Measurements from ENCODE around the gene EYS. TPM values are rescaled to one million over a fixed set of nuclear protein-coding genes. Genes with fewer than 3 reads are reported as not detected.

The EYS gene
- total RNA-seq, 4 donors from 2014 or later: under 0.01 TPM; not detected in 3

- no peak overlapping the region for H3K4me3 ChIP-seq
- WGBS: 80% methylated on average over 3 of the region's 3 CpGs
Measured at GRCh38 chr6:64724091-64724490, 982.9 kb downstream of the EYS start.

GRCh38 chr6:64723327-64724058 lies 983.5 kb downstream of the EYS start:
- intact Hi-C loops (cut with DNase I): no loop called here
- 92% methylated on average over 5 of the region's 5 CpGs for WGBS

More at GRCh38 chr6:64724091-64724490, 982.9 kb downstream of the EYS start:
- intact Hi-C loops (cut with DNase I): no loop called here
- Histone ChIP-seq H3K27ac (replicated peaks in 1 of 4) (no peak overlapping the region), H3K36me3 (no peaks in the 10 kb centered on the region), H3K27me3 (no peaks in the 10 kb centered on the region), H3K9me3 (no peaks in the 10 kb centered on the region), H3K4me1 (no peaks in the 10 kb centered on the region)
- no peak for TF ChIP-seq EP300 (IDR thresholded peaks at IDR 0.05)
- TF ChIP-seq POLR2AphosphoS5 (IDR thresholded peaks at IDR 0.05): no peak
- no peak for TF ChIP-seq POLR2A (IDR thresholded peaks at IDR 0.05; ENCODE audit: low read depth)
- DNase-seq (ENCODE audit: extremely low spot score): no peak

GRCh38 chr6:64721865-64722264 lies 985.2 kb downstream of the EYS start:
- DNase-seq (ENCODE audit: extremely low spot score): no peak
- Histone ChIP-seq H3K4me1 (no peaks in the 10 kb centered on the region), H3K4me3 (no peak overlapping the region), H3K27ac (replicated peaks in 1 of 4) (no peak overlapping the region), H3K27me3 (no peaks in the 10 kb centered on the region), H3K36me3 (no peaks in the 10 kb centered on the region), H3K9me3 (no peaks in the 10 kb centered on the region)
- intact Hi-C loops (cut with DNase I): no loop called here
- 84% methylated on average over 2 of the region's 2 CpGs for WGBS
- TF ChIP-seq POLR2AphosphoS5 (IDR thresholded peaks at IDR 0.05) (no peak), EP300 (IDR thresholded peaks at IDR 0.05) (no peak), POLR2A (IDR thresholded peaks at IDR 0.05; ENCODE audit: low read depth) (no peak), CTCF (IDR thresholded peaks at IDR 0.05) (no peak)

More at GRCh38 chr6:64723327-64724058, 983.5 kb downstream of the EYS start:
- Histone ChIP-seq H3K9me3 (no peaks in the 10 kb centered on the region), H3K4me3 (no peak overlapping the region), H3K27me3 (no peaks in the 10 kb centered on the region), H3K36me3 (no peaks in the 10 kb centered on the region), H3K4me1 (no peaks in the 10 kb centered on the region), H3K27ac (replicated peaks in 1 of 4) (no peak overlapping the region)
- DNase-seq (ENCODE audit: extremely low spot score): no peak
- TF ChIP-seq CTCF (IDR thresholded peaks at IDR 0.05) (no peak), POLR2AphosphoS5 (IDR thresholded peaks at IDR 0.05) (no peak), POLR2A (IDR thresholded peaks at IDR 0.05; ENCODE audit: low read depth) (no peak)

- Histone ChIP-seq H3K4me3 (no peak overlapping the region), H3K27me3 (no peaks in the 10 kb centered on the region), H3K36me3 (no peaks in the 10 kb centered on the region), H3K9me3 (no peaks in the 10 kb centered on the region), H3K4me1 (peaks cover 0 to 4% (median 0%) of the 10 kb centered on the region in 4 donors), H3K27ac (replicated peaks in 1 of 4) (no peak overlapping the region)
- TF ChIP-seq CTCF (IDR thresholded peaks at IDR 0.05) (no peak), EP300 (IDR thresholded peaks at IDR 0.05) (no peak), POLR2AphosphoS5 (IDR thresholded peaks at IDR 0.05) (no peak), POLR2A (IDR thresholded peaks at IDR 0.05; ENCODE audit: low read depth) (no peak)
- DNase-seq (ENCODE audit: extremely low spot score): no peak
- intact Hi-C loops (cut with DNase I): no loop called here
- WGBS: 98% methylated on average over 3 of the region's 3 CpGs
Measured at GRCh38 chr6:64717281-64717680, 989.7 kb downstream of the EYS start.

GRCh38 chr6:64715624-64716023 lies 991.4 kb downstream of the EYS start:
- H3K4me1 ChIP-seq: peaks cover 0 to 4% (median 0%) of the 10 kb centered on the region in 4 donors
- no peaks in the 10 kb centered on the region for H3K9me3 ChIP-seq
- 86% methylated on average over 3 of the region's 3 CpGs for WGBS
- H3K27me3 ChIP-seq: no peaks in the 10 kb centered on the region
- H3K27ac ChIP-seq (replicated peaks in 1 of 4): no peak overlapping the region
- no peak overlapping the region for H3K4me3 ChIP-seq
- no peak for DNase-seq (ENCODE audit: extremely low spot score)
- no peaks in the 10 kb centered on the region for H3K36me3 ChIP-seq
- no peak for TF ChIP-seq EP300 (IDR thresholded peaks at IDR 0.05)
- TF ChIP-seq POLR2AphosphoS5 (IDR thresholded peaks at IDR 0.05): no peak
- no peak for TF ChIP-seq CTCF (IDR thresholded peaks at IDR 0.05)
- no peak for TF ChIP-seq POLR2A (IDR thresholded peaks at IDR 0.05; ENCODE audit: low read depth)
- intact Hi-C loops (cut with DNase I): no loop called here
